ENCODE measurements around the gene HSPA1B.

GRCh38 chr6:31876357-31876756 is 48.8 kb downstream of the HSPA1B start:
- no peak for TF ChIP-seq CTCF (IDR thresholded peaks at IDR 0.05)
- no peak for TF ChIP-seq POLR2A (IDR thresholded peaks at IDR 0.05)

Data from lower leg skin (tissue), 3 donors.